Measurements from ENCODE around the gene FRS2. TPM values are rescaled to one million over a fixed set of nuclear protein-coding genes. Genes with fewer than 3 reads are reported as not detected.

Gene FRS2
- total and polyA plus RNA-seq, 2 donors (not counting 1 experiment from before 2014, with no cell fraction given), result 11.3 to 33.7 TPM

DNA sequence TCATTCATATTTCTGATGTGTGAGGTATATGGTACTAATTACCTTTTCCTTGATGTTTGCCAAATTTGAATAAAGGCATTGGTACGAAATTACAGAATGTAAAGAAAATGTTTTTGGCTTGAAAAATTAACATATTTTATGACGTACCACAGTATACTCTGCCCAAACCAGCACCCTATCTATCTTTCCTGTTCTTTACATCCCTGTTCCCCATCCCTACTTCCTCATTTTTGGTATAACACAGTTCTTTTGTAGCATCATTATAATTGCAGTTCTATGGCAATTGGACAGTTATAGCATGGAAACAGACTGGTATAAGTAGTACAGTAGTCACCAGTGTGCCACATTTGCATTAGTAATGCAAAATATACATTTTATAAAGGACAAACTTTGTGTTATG is 108.1 kb downstream of the FRS2 start:
- H3K9ac ChIP-seq (ENCODE audit: low read length), result no peak overlapping the region
- no peak overlapping the region for H3K4me3 ChIP-seq (ENCODE audit: control extremely low read depth in 1 of 5, extremely low read depth in 1 of 5, insufficient read depth in 1 of 5, low read depth in 2 of 5, low read length in 4 of 5)
- no peak for TF ChIP-seq EZH2 (IDR thresholded peaks at IDR 0.05; ENCODE audit: borderline replicate concordance, insufficient read depth, low read depth, low read length, poor library complexity, severe bottlenecking)
- TF ChIP-seq CTCF (IDR thresholded peaks at IDR 0.05), result no peak
- no peaks in the 10 kb centered on the region for H3K9me3 Mint-ChIP-seq (ENCODE audit: insufficient read depth)
- no peak overlapping the region for H3K27ac ChIP-seq (ENCODE audit: low read length in 2 of 2)
- no peaks in the 10 kb centered on the region for H3K79me2 ChIP-seq (ENCODE audit: control insufficient read depth, insufficient read depth, low read length)
- no peaks in the 10 kb centered on the region for H4K20me1 ChIP-seq (ENCODE audit: control insufficient read depth, insufficient read depth, low read length, poor library complexity, severe bottlenecking)
- no CpG with 5 or more reads among the region's 2 CpGs for WGBS (ENCODE audit: insufficient coverage)
- ATAC-seq (ENCODE audit: low read depth) (no peak), DNase-seq (no peak)
- peaks cover 2% of the 10 kb centered on the region for H3K4me1 Mint-ChIP-seq
- H3K27me3 Mint-ChIP-seq, result no peaks in the 10 kb centered on the region
- H3K36me3 ChIP-seq (replicated peaks in 1 of 2; ENCODE audit: control extremely low read depth in 1 of 2, control insufficient read depth in 1 of 2, extremely low read depth in 1 of 2, insufficient read depth in 2 of 2, low read length in 1 of 2), result peaks cover 1 to 19% of the 10 kb centered on the region in 2 experiments
- no peaks in the 10 kb centered on the region for H3K4me1 ChIP-seq (ENCODE audit: control insufficient read depth in 2 of 2, insufficient read depth in 2 of 2, low read length in 2 of 2)
- no peaks in the 10 kb centered on the region for H3K9me3 ChIP-seq (ENCODE audit: control extremely low read depth in 1 of 3, control insufficient read depth in 2 of 3, insufficient read depth in 1 of 3, low read length in 2 of 3)
- H2AFZ ChIP-seq (ENCODE audit: insufficient read depth, low read depth, low read length, poor library complexity, severe bottlenecking), result no peak overlapping the region
- no peaks in the 10 kb centered on the region for H3K27me3 ChIP-seq (replicated peaks in 1 of 4; ENCODE audit: control extremely low read depth in 1 of 4, control insufficient read depth in 3 of 4, insufficient read depth in 4 of 4, low read length in 3 of 4)
- POLR2A ChIA-PET, result no interaction called here
- H3K4me2 ChIP-seq (replicated peaks; ENCODE audit: low read depth, low read length, poor library complexity, severe bottlenecking), result no peak overlapping the region
- intact Hi-C loops (cut with micrococcal nuclease), result no loop called here
- CTCF ChIA-PET, result interaction anchor here (3.3 kb wide), 1 partner anchor 8 kb away, joined by 35 read pairs; no protein-coding TSS in a partner anchor
- no peak overlapping the region for H3K27ac Mint-ChIP-seq
- H3K4me3 Mint-ChIP-seq, result no peak overlapping the region

GRCh38 chr12:69579029-69579428 is 108.8 kb downstream of the FRS2 start:
- ATAC-seq (ENCODE audit: low read depth) (no peak), DNase-seq (no peak)
- no peaks in the 10 kb centered on the region for H3K27me3 Mint-ChIP-seq
- H3K9me3 ChIP-seq (ENCODE audit: control extremely low read depth in 1 of 3, control insufficient read depth in 2 of 3, insufficient read depth in 1 of 3, low read length in 2 of 3), result no peaks in the 10 kb centered on the region
- no peaks in the 10 kb centered on the region for H3K27me3 ChIP-seq (replicated peaks in 1 of 4; ENCODE audit: control extremely low read depth in 1 of 4, control insufficient read depth in 3 of 4, insufficient read depth in 4 of 4, low read length in 3 of 4)
- peaks cover 1 to 13% of the 10 kb centered on the region in 2 experiments for H3K36me3 ChIP-seq (replicated peaks in 1 of 2; ENCODE audit: control extremely low read depth in 1 of 2, control insufficient read depth in 1 of 2, extremely low read depth in 1 of 2, insufficient read depth in 2 of 2, low read length in 1 of 2)
- H3K4me3 Mint-ChIP-seq, result no peak overlapping the region
- TF ChIP-seq CTCF (IDR thresholded peaks at IDR 0.05) (no peak), EZH2 (IDR thresholded peaks at IDR 0.05; ENCODE audit: borderline replicate concordance, insufficient read depth, low read depth, low read length, poor library complexity, severe bottlenecking) (no peak)
- H3K4me1 Mint-ChIP-seq, result peaks cover 2% of the 10 kb centered on the region
- CTCF ChIA-PET, result interaction anchor here (0.8 to 3.3 kb wide), 3 partner anchors 9 to 221 kb away, joined by 3 to 35 read pairs (median 5); no protein-coding TSS in a partner anchor
- no CpG with 5 or more reads among the region's 4 CpGs for WGBS (ENCODE audit: insufficient coverage)
- H3K9me3 Mint-ChIP-seq (ENCODE audit: insufficient read depth), result no peaks in the 10 kb centered on the region
- no peak overlapping the region for H3K27ac ChIP-seq (ENCODE audit: low read length in 2 of 2)
- no peak overlapping the region for H3K4me3 ChIP-seq (ENCODE audit: control extremely low read depth in 1 of 5, extremely low read depth in 1 of 5, insufficient read depth in 1 of 5, low read depth in 2 of 5, low read length in 4 of 5)
- POLR2A ChIA-PET, result no interaction called here
- H3K4me2 ChIP-seq (replicated peaks; ENCODE audit: low read depth, low read length, poor library complexity, severe bottlenecking), result no peak overlapping the region
- intact Hi-C loops (cut with micrococcal nuclease), result no loop called here
- no peak overlapping the region for H2AFZ ChIP-seq (ENCODE audit: insufficient read depth, low read depth, low read length, poor library complexity, severe bottlenecking)
- no peaks in the 10 kb centered on the region for H4K20me1 ChIP-seq (ENCODE audit: control insufficient read depth, insufficient read depth, low read length, poor library complexity, severe bottlenecking)
- no peaks in the 10 kb centered on the region for H3K79me2 ChIP-seq (ENCODE audit: control insufficient read depth, insufficient read depth, low read length)
- H3K9ac ChIP-seq (ENCODE audit: low read length), result no peak overlapping the region
- no peak overlapping the region for H3K27ac Mint-ChIP-seq
- H3K4me1 ChIP-seq (ENCODE audit: control insufficient read depth in 2 of 2, insufficient read depth in 2 of 2, low read length in 2 of 2), result no peaks in the 10 kb centered on the region
